HG03196 (cell line): Measurements from ENCODE around the gene TSPAN9.

Experiments used
- ATAC-seq: cut with Tn5 transposase; IDR thresholded peaks from one replicate; pipeline ENCODE4 v1.9.1; 2021; ENCODE audit not compliant: unreplicated experiment

TSPAN9 gene

GRCh38 chr12:3220382-3221321 lies 143.5 kb downstream of the TSPAN9 start:
- no peak for ATAC-seq

DNA sequence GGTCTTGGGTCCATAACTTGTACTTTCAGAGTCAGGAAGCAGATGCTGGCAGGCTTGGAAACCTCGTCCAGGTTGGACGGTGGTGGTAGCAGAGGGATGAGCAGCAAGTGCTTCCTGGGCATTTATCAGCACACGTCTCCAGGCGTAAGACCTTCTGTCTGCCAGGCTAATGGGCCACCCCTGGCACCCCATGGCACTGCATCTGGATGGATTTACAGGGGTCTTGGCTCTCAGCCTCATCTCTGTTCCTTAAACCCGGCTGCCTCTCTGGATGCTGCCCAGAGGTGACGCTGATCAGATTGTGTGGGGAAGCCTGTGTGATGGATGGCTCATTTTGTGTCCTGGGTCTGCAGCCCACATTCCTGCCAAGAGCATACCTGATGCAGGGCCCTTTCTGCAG lies 145.1 kb downstream of the TSPAN9 start:
- no peak for ATAC-seq

GRCh38 chr12:3222979-3223378 lies 145.8 kb downstream of the TSPAN9 start:
- no peak for ATAC-seq

DNA sequence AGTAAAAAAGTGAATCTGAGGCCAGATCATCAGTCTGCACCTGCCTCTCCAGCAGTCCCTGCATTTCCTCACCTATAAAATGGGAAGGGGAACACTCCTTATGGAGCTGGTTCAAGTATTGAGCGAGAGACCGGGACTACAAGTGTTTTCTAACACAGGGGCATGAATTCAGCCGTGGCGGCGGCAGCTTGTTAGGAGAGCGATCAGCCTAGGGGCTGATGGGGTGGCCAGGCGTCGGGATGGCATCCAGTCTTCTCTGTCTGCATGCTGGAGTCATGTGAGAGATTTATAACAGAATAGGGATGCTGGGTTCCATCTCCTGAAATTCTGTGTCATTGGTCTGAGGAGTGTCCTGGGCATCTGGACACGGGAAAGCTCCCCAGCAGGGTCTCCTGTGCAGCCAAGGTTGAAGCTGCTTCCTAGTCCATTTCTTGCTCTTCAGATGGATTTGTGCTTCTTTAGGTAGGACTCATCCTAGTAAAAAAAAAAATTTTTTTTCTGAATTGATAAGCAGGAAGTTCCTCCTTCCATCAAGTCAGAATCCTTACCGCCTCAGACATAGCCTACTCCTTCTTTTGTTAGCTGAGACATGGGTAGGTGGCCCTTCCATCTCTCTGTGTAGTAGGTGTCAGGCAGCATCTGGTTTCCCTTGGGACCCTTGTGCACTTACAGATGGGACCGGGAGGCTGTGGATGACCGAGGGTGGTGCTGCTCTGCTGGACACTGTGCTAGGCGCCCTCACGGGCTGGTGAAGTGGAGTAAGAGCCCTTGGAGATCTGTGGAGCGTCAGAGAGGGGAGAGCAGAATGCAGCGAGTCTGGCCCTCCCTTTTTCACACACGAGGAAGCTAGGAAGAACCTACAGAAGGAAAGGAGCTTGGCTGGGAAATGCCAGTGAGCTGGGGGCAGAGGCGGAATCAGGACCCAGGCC lies 146.7 kb downstream of the TSPAN9 start:
- no peak for ATAC-seq

DNA sequence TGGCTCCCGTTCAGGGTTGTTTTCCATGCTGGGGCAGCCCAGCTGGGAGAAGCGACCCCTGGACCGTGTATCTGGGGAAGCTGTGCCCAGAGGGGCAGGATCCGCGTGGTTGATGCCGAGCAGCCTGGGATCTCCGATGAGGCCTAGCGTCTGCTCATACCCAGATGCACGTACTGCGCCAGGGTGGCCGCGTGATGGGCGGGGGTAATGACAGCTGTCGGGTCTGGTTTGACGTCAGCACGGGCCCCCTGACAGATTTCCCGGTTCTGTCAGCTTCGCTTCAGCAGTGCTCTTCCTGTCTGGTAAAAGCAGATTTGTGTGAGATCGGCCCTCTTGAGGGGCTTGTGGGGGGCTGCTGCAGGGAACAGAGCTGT lies 147.3 kb downstream of the TSPAN9 start:
- ATAC-seq, result no peak

DNA sequence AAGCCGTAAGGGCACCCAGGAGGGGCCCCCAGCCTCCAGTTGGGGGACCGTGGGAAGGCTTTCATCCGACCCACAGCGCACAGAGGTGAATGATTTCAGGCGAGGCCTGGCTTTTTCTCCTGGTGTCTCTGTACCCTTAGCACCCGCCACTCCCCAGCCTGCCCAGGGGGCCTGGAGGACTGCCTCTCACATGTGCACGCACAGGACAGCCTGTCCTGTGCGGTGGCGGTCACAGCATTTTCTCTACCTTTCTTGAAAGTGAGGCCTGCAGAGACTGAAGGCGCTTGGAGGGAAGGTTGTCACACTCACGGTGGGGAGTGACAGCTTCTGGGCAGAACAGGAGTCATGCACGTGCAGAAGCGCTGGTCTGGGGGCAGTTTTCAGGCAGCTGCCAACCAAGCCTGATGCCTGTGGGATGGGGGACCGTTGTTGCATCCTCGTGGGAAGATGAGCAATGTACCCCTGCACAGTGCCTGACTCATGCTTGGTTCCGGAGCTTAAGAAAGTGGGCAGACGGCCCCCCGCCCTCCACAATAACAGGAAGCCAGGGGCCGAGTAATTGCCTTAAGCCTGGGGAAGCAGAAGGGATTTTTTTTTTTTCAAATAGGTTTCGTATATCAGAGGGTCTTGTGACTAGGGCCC lies 148.1 kb downstream of the TSPAN9 start:
- no peak for ATAC-seq

GRCh38 chr12:3225796-3226180 lies 148.6 kb downstream of the TSPAN9 start:
- no peak for ATAC-seq

GRCh38 chr12:3226264-3226663 lies 149.1 kb downstream of the TSPAN9 start:
- no peak for ATAC-seq

GRCh38 chr12:3227076-3227975 lies 150.1 kb downstream of the TSPAN9 start:
- ATAC-seq, result no peak

- ATAC-seq, result no peak
Observed at GRCh38 chr12:3228552-3228951, 151.4 kb downstream of the TSPAN9 start.

- no peak for ATAC-seq
Observed at GRCh38 chr12:3229577-3229976, 152.4 kb downstream of the TSPAN9 start.

- ATAC-seq, result no peak
Observed at GRCh38 chr12:3230758-3231375, 153.7 kb downstream of the TSPAN9 start.

- ATAC-seq, result no peak
Observed at GRCh38 chr12:3231399-3231876, 154.3 kb downstream of the TSPAN9 start.

GRCh38 chr12:3233797-3234196 lies 156.6 kb downstream of the TSPAN9 start:
- no peak for ATAC-seq

DNA sequence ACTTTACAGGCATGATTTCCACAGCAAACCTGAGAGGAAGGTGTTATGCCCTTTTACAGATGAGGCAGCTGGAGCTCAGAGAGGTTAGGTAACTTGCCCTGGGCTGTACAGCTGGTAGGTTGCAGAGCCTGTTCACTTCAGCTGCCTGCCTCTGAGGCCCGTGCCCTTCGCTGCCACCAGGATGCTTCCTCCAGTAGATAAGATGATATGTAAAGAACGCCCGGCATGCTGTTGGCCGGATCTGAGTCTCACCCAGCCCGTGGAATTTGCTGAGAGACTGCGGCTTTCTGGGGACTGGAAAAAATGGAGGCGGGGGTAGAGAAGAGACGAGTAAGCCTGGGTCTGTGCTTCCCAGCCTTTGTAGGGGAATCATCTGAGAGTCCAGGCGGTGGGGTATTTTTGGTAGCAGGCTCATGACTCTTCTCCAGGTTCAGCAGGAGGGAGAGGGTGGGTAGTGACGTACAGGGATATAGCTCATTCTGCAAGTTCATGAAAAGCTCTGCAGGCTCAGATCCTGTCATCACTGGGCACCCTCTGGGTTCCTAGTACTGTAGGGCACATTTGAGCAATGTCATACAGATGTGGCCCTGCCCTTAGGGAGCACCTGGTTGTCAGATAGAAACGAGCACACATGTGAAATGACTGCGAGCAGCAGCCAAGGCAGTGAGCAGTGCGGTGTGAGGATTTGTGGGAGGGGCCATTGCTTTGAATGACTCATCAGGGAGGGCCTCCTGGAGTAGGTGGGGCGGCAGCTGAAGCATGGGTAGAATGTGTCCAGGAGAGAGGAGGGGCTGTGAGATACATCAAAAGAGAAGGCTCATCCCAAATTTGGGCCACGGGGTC lies 159.4 kb downstream of the TSPAN9 start:
- ATAC-seq, result no peak

- no peak for ATAC-seq
Observed at GRCh38 chr12:3238196-3238595, 161.0 kb downstream of the TSPAN9 start.

DNA sequence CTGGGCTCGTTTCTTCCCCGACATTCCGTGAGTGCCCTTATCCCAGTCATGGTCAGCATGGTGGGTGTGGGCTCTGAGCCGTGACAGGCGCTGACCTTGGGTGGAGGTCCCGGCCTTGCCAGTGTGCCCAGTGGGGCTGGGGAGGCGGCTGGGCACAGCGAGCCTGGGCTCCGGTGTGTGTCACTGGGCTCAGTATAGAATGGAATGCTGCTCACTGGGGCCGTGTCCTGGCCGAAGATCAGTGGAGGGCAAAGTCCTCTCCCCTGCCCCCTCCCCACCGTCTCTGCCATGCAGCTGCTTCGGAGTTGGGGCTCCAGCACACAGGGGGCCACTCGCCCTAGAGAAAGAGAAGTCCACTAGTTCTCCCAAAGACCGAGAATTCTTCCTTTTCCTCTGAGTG lies 164.4 kb downstream of the TSPAN9 start:
- no peak for ATAC-seq

GRCh38 chr12:3242199-3242863 lies 165.2 kb downstream of the TSPAN9 start:
- ATAC-seq, result no peak
